Natural killer cell (primary cell): Measurements from ENCODE around the gene FMO3. TPM values are rescaled to one million over a fixed set of nuclear protein-coding genes. Genes with fewer than 3 reads are reported as not detected.

Source experiments
- ATAC-seq, 3 donors: fragments of 150-1000 bp in 2 of 3; fragments of 200-7000 bp in 1 of 3; cut with Tn5 transposase; 1 replicate in 1 of 3; 2 replicates in 2 of 3; pipeline ENCODE4 v1.10.0; 2021; ENCODE audit warnings: mild to moderate bottlenecking in 2 of 3, moderate library complexity in 2 of 3
- DNase-seq, 2 donors: peaks; one replicate each; pipeline versions ENCODE4 v3.0.0 to v3.0.0-alpha.2; 2013 to 2021; ENCODE audit warnings: mixed read lengths in 1 of 2
- H3K27ac ChIP-seq: one replicate; pipeline ENCODE4 v1.5.1; 2013; ENCODE audit warnings: mild to moderate bottlenecking, low read length
- H3K27me3 ChIP-seq: one replicate; pipeline ENCODE4 v1.6.1; 2013; ENCODE audit warnings: low read length; ENCODE audit not compliant: control insufficient read depth, insufficient read depth
- H3K36me3 ChIP-seq: one replicate; pipeline ENCODE4 v1.6.1; 2013; ENCODE audit warnings: low read length; ENCODE audit not compliant: control insufficient read depth, insufficient read depth
- H3K4me1 ChIP-seq: one replicate; pipeline ENCODE4 v1.6.1; 2013; ENCODE audit warnings: low read length; ENCODE audit not compliant: control insufficient read depth, insufficient read depth
- H3K4me3 ChIP-seq: one replicate; pipeline ENCODE4 v1.5.1; 2013; ENCODE audit warnings: low read length
- H3K9me3 ChIP-seq: one replicate; pipeline ENCODE4 v1.6.1; 2013; ENCODE audit warnings: low read length; ENCODE audit not compliant: control insufficient read depth, insufficient read depth
- H3K27ac Mint-ChIP-seq, 2 donors: one replicate each; pipeline ENCODE4 v1.8.0; 2022; ENCODE audit warnings: mild to moderate bottlenecking in 2 of 2, mixed read lengths in 2 of 2, moderate library complexity in 1 of 2
- H3K27me3 Mint-ChIP-seq, 2 donors: one replicate each; pipeline ENCODE4 v1.8.0; 2022; ENCODE audit warnings: low read depth in 2 of 2, mixed read lengths in 2 of 2
- H3K36me3 Mint-ChIP-seq: one replicate; pipeline ENCODE4 v1.8.0; 2022; ENCODE audit warnings: mixed read lengths
- H3K4me1 Mint-ChIP-seq, 2 donors: one replicate each; pipeline ENCODE4 v1.8.0; 2022; ENCODE audit warnings: mixed read lengths in 2 of 2
- H3K4me3 Mint-ChIP-seq: one replicate; pipeline ENCODE4 v1.8.0; 2022; ENCODE audit warnings: mild to moderate bottlenecking, moderate library complexity, mixed read lengths
- H3K9me3 Mint-ChIP-seq, 2 donors: one replicate each; pipeline ENCODE4 v1.8.0; 2022; ENCODE audit warnings: mixed read lengths in 2 of 2
- WGBS: methylation state at CpG from one replicate; pipeline ENCODE4 v1.1.7; 2013; ENCODE audit warnings: missing lambda C conversion rate; ENCODE audit not compliant: insufficient coverage; 5-methylcytosine and 5-hydroxymethylcytosine counted together
- intact Hi-C: fragments of 100-400 bp; cut with micrococcal nuclease; formaldehyde crosslinking; loops from one replicate; pipeline ENCODE4 v1.14.2; 2022
- total RNA-seq, 4 donors: library from RNA; stranded (reverse); fragments of 120-200 nt in 1 of 4; gene quantifications; one replicate each; pipeline versions ENCODE4 v1.2.3 to v1.2.4, GENCODE V29; 2013 to 2022
- TF ChIP-seq, protein P1 (sequence below): fragments of 200-600 bp; IDR thresholded peaks from one replicate; pipeline ENCODE4 v1.8.0; 2022; ENCODE audit warnings: antibody characterized with exemption

The FMO3 gene
- total RNA-seq, 3 donors from 2014 or later (not counting 1 experiment from before 2014, with no cell fraction given), result not detected

DNA sequence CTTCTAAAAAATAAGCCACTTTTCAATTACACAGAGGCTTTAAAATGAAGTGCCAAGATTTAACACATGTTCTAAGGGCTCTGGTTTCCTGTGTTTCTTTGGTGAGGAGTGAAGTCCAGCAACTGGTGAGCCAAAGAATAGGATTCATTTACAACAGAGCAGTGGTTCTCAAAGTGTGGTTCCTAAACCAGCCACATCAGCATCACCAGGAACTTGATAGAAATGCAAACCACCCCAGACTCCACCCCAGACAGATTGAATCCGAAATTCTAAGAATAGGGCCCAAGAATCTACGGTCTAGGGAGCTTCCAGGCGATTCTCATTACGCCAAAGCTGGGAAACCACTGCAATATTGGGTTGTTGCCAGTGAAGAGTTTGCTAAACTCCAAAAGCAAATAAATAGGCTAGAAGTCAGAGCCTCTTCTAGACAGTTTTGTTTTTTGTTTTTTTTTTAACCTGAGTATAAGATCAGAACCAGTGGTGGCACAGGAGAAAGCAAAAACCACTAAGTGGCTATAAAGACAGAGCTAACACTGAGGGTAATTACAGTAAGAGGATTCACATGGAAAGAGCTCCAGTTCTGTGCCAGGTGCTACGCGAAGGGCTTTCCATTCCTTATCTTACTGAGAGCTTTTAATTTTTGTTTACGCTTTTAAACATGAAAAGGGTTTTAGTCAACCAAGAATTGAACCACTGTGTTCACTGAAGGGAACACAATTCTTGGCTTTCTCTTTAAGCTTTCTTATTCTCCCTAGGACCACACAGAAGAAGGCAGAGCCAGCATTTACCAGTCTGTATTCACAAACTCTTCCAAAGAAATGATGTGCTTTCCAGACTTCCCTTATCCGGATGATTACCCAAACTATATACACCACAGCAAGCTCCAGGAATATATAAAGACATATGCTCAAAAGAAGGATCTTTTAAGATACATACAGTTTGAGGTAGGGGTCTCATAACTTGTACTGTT, 52.0 kb downstream of the FMO3 start:
- TF ChIP-seq, protein P1, sequence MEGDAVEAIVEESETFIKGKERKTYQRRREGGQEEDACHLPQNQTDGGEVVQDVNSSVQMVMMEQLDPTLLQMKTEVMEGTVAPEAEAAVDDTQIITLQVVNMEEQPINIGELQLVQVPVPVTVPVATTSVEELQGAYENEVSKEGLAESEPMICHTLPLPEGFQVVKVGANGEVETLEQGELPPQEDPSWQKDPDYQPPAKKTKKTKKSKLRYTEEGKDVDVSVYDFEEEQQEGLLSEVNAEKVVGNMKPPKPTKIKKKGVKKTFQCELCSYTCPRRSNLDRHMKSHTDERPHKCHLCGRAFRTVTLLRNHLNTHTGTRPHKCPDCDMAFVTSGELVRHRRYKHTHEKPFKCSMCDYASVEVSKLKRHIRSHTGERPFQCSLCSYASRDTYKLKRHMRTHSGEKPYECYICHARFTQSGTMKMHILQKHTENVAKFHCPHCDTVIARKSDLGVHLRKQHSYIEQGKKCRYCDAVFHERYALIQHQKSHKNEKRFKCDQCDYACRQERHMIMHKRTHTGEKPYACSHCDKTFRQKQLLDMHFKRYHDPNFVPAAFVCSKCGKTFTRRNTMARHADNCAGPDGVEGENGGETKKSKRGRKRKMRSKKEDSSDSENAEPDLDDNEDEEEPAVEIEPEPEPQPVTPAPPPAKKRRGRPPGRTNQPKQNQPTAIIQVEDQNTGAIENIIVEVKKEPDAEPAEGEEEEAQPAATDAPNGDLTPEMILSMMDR, result no peak
- H3K9me3 ChIP-seq, result no peaks in the 10 kb centered on the region
- H3K36me3 ChIP-seq, result no peaks in the 10 kb centered on the region
- Mint-ChIP-seq H3K9me3 (peaks cover 0 to 7% of the 10 kb centered on the region in 2 donors), H3K27me3 (peaks cover 4 to 14% of the 10 kb centered on the region in 2 donors), H3K4me3 (no peak overlapping the region), H3K36me3 (no peaks in the 10 kb centered on the region), H3K27ac (no peak overlapping the region), H3K4me1 (no peaks in the 10 kb centered on the region)
- H3K27ac ChIP-seq, result no peak overlapping the region
- H3K27me3 ChIP-seq, result no peaks in the 10 kb centered on the region
- no peak overlapping the region for H3K4me3 ChIP-seq
- no peaks in the 10 kb centered on the region for H3K4me1 ChIP-seq
- DNase-seq (no peak), ATAC-seq (no peak)
- 84% methylated on average over 7 of the region's 8 CpGs for WGBS
- intact Hi-C loops, result no loop called here

DNA sequence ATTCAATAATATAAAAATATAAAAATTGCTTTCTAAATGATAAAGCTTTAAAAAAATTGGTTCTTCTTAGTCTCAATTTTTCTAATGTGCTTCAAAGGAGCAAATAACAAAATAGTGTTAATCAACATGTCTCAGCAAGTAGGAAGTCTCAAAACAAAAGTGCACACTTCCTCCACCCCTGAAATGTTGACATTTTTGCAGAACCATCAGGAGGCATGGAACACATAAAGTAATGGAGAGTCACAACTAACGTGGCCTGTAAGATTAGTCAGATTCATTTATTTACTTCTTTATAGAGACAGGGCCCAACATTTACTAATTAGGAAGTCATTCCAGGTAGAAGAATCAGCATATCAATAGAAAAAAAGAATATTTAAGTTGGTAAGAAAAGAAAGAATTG, 59.5 kb downstream of the FMO3 start:
- TF ChIP-seq, protein P1, result no peak
- Histone ChIP-seq H3K4me3 (no peak overlapping the region), H3K36me3 (no peaks in the 10 kb centered on the region), H3K27ac (no peak overlapping the region), H3K9me3 (no peaks in the 10 kb centered on the region), H3K27me3 (no peaks in the 10 kb centered on the region), H3K4me1 (no peaks in the 10 kb centered on the region)
- H3K4me3 Mint-ChIP-seq, result no peak overlapping the region
- intact Hi-C loops, result no loop called here
- no peaks in the 10 kb centered on the region for H3K4me1 Mint-ChIP-seq
- H3K36me3 Mint-ChIP-seq, result no peaks in the 10 kb centered on the region
- peaks cover 0 to 3% of the 10 kb centered on the region in 2 donors for H3K27me3 Mint-ChIP-seq
- WGBS, result no CpG with 5 or more reads among the region's 1 CpG
- H3K27ac Mint-ChIP-seq, result no peak overlapping the region
- ATAC-seq (no peak), DNase-seq (no peak)
- peaks cover 0 to 4% of the 10 kb centered on the region in 2 donors for H3K9me3 Mint-ChIP-seq

DNA sequence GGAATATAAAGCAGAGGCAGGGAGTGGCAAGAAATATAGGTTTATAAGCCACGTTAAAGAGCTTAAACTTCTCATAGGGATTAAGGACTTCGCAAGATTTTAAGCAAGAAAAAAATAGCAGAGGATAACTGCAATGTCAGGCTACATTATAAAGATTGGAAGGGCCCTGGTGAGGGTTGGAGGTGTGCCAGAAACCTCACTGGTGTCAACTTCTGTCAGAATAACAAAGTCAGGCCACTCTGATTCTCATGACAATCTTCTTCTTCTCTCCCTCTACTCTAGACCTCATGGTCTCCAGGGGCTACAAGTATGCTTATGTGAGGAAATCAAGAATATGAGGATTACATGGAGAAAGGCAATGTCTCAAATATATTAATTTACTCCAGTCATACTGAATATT, 61.8 kb downstream of the FMO3 start:
- intact Hi-C loops, result no loop called here
- Mint-ChIP-seq H3K27ac (no peak overlapping the region), H3K36me3 (no peaks in the 10 kb centered on the region), H3K4me3 (no peak overlapping the region), H3K4me1 (no peaks in the 10 kb centered on the region), H3K27me3 (peaks cover 6 to 10% of the 10 kb centered on the region in 2 donors), H3K9me3 (no peaks in the 10 kb centered on the region)
- Histone ChIP-seq H3K9me3 (no peaks in the 10 kb centered on the region), H3K27ac (no peak overlapping the region), H3K4me3 (no peak overlapping the region), H3K36me3 (no peaks in the 10 kb centered on the region), H3K27me3 (no peaks in the 10 kb centered on the region), H3K4me1 (no peaks in the 10 kb centered on the region)
- no peak for DNase-seq
- TF ChIP-seq, protein P1, result no peak
- ATAC-seq, result no peak
- 76% methylated on average over 2 of the region's 2 CpGs for WGBS
